Measurements from ENCODE around the gene ME1.
"Not testable (repeated sequence)": the region's sequence is repeated elsewhere in the genome, so short reads cannot be mapped to it uniquely, and the experiment has no call there.

Gene ME1

GRCh38 chr6:83343121-83343520 lies 87.7 kb downstream of the ME1 start:
- no peak for DNase-seq

GRCh38 chr6:83341765-83342164 lies 89.1 kb downstream of the ME1 start:
- DNase-seq = no peak

- not testable (repeated sequence) for DNase-seq
These were observed 96.9 kb downstream of the ME1 start for GRCh38 chr6:83333916-83334315.

GRCh38 chr6:83333500-83333899 lies 97.4 kb downstream of the ME1 start:
- no peak for DNase-seq

GRCh38 chr6:83314693-83315092 lies 116.2 kb downstream of the ME1 start:
- no peak for DNase-seq

- DNase-seq = no peak
These were observed 117.0 kb downstream of the ME1 start for GRCh38 chr6:83313882-83314281.

GRCh38 chr6:83311231-83311630 lies 119.6 kb downstream of the ME1 start:
- DNase-seq = no peak

- DNase-seq = no peak
These were observed 120.8 kb downstream of the ME1 start for GRCh38 chr6:83310046-83310445.

- no peak for DNase-seq
These were observed 121.5 kb downstream of the ME1 start for GRCh38 chr6:83309344-83309743.

GRCh38 chr6:83308833-83309232 lies 122.0 kb downstream of the ME1 start:
- no peak for DNase-seq

- no peak for DNase-seq
These were observed 123.0 kb downstream of the ME1 start for GRCh38 chr6:83307849-83308248.

- no peak for DNase-seq
These were observed 127.4 kb downstream of the ME1 start for GRCh38 chr6:83303426-83303825.

GRCh38 chr6:83294676-83295075 lies 136.2 kb downstream of the ME1 start:
- DNase-seq = no peak

GRCh38 chr6:83292900-83293843 lies 137.7 kb downstream of the ME1 start:
- DNase-seq = no peak

GRCh38 chr6:83287298-83287697 lies 143.6 kb downstream of the ME1 start:
- DNase-seq = not testable (repeated sequence)

- no peak for DNase-seq
These were observed 144.9 kb downstream of the ME1 start for GRCh38 chr6:83285917-83286316.

- DNase-seq = no peak
These were observed 157.3 kb downstream of the ME1 start for GRCh38 chr6:83273596-83273995.

GRCh38 chr6:83270971-83271719 lies 159.7 kb downstream of the ME1 start:
- DNase-seq = no peak

- no peak for DNase-seq
These were observed 165.5 kb downstream of the ME1 start for GRCh38 chr6:83265384-83265783.

- no peak for DNase-seq
These were observed 170.3 kb downstream of the ME1 start for GRCh38 chr6:83260577-83260976.

- DNase-seq = no peak
These were observed 172.3 kb downstream of the ME1 start for GRCh38 chr6:83258517-83258916.

- no peak for DNase-seq
These were observed 173.1 kb downstream of the ME1 start for GRCh38 chr6:83257791-83258190.

- DNase-seq = not testable (repeated sequence)
These were observed 174.1 kb downstream of the ME1 start for GRCh38 chr6:83256719-83257118.

GRCh38 chr6:83252719-83253118 lies 178.1 kb downstream of the ME1 start:
- DNase-seq = no peak

All from activated CD4-positive, CD25-positive, alpha-beta regulatory T cell treated with anti-CD3 and anti-CD28 coated beads, Interleukin-2, amount 50 U/mL, for 72 hours (primary cell).